Measurements from ENCODE around the gene ZBP1. TPM values are rescaled to one million over a fixed set of nuclear protein-coding genes. Genes with fewer than 3 reads are reported as not detected.
A peak's percentile ranks its signal among the peaks of the same experiment; 100 is the strongest.

Gene ZBP1
- total RNA-seq, 2 experiments from 2014 or later, result 39.0 to 40.1 TPM

DNA sequence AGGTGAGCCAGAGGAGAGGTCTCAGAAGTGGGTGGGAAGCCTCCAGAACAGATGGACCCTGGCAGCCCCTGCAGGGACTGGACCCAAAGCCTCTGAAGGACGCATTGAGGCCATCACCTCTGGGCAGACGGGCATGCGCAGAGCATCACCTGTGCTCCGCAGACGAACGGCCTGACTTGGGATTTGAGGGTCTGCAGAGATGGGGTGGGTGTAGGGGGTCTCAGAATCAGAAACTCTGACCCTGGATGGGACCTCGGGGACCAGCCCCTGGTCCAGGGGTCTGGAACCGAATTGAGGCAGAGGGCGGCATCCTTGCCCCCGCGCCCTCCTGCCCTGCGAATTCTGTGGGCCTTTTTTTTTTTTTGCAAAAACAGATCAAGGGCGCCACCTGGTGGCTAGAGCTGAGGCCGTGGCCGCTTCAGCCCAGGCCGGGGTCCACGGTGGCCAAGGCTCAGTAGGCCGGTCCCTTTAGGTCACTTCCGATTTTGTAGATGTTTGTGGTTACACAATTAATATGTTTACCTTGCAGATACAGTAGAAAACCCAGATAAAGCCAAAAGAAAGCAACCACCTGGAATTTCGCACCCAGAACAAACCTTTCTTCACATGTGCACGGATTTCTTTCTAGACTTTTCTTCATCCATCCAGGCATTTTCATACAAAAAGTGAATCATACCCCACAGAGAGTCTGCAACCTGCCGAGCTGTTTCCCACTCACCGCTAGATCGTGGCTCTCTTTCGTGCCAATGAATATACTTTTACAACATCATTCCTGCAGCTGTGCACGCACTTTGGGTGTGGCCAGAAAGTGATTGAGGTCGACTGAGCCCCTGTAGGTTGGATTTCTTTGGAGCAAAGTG is 25.9 kb downstream of the ZBP1 start:
- H3K4me3 Mint-ChIP-seq, result no peak overlapping the region
- ChIA-PET CTCF (interaction anchor here (0.7 to 1.8 kb wide), 14 partner anchors 12 to 626 kb away, joined by 3 to 7 read pairs (median 3); no protein-coding TSS in a partner anchor), POLR2A (no interaction called here)

DNA sequence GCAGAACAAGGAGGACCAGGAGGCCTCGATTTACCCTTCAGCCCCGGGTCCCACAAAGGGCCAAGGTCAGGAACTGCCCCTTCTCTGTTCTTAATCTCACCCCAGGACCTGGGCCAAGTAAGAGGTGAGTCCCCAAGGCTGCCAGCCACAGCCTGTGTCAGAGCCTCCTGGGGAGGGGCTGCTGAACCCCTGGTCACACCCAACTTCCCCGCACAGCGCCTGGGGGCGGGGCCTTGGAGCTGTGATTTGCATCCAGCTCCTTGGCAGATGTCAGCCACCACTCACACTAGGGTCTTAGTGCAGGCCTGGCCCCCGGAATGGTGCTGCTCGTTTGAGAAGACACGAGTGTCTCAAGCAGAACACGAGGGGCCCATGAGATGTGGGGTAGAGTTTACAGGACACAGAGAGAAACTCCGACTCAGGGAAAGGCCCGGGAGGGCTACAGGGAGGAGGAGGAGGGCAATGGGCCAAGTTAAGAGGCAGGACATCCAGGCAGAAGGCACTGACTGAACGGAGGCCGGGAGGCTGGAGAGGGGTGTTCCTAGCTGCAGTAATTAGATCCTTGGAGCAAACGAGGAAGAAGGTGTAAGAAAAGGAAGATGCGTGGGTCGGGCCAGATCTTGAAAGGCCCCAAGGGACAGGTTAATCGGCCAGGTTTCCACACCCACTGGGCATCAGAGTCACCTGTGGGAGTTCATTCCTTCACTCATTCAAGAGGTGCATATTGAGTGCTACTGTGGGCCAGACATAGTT is 26.9 kb downstream of the ZBP1 start:
- H3K4me3 ChIP-seq (ENCODE audit: low read length), result no peak overlapping the region

More for the DNA sequence above, 25.9 kb downstream of the ZBP1 start:
- ATAC-seq (ENCODE audit: poor library complexity), result peak; percentile 52
- Mint-ChIP-seq H3K27me3 (peaks cover 5% of the 10 kb centered on the region), H3K4me1 (ENCODE audit: low read depth) (no peaks in the 10 kb centered on the region), H3K36me3 (ENCODE audit: low read depth) (no peaks in the 10 kb centered on the region), H3K9me3 (no peaks in the 10 kb centered on the region), H3K27ac (no peak overlapping the region)
- TF ChIP-seq, protein P1, sequence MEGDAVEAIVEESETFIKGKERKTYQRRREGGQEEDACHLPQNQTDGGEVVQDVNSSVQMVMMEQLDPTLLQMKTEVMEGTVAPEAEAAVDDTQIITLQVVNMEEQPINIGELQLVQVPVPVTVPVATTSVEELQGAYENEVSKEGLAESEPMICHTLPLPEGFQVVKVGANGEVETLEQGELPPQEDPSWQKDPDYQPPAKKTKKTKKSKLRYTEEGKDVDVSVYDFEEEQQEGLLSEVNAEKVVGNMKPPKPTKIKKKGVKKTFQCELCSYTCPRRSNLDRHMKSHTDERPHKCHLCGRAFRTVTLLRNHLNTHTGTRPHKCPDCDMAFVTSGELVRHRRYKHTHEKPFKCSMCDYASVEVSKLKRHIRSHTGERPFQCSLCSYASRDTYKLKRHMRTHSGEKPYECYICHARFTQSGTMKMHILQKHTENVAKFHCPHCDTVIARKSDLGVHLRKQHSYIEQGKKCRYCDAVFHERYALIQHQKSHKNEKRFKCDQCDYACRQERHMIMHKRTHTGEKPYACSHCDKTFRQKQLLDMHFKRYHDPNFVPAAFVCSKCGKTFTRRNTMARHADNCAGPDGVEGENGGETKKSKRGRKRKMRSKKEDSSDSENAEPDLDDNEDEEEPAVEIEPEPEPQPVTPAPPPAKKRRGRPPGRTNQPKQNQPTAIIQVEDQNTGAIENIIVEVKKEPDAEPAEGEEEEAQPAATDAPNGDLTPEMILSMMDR (IDR thresholded peaks at IDR 0.05), result peak; percentile 93
- H3K27me3 ChIP-seq (ENCODE audit: control insufficient read depth in 1 of 2, insufficient read depth in 2 of 2, low read length in 2 of 2), result peaks cover 0 to 2% of the 10 kb centered on the region in 2 experiments
- no peaks in the 10 kb centered on the region for H3K9me3 ChIP-seq (ENCODE audit: control insufficient read depth in 1 of 2, insufficient read depth in 1 of 2, low read length in 2 of 2)
- peaks cover 12% of the 10 kb centered on the region for H3K4me1 ChIP-seq (ENCODE audit: insufficient read depth, low read length)
- peak; percentile 23 to 77 (median 44) for DNase-seq
- H3K27ac ChIP-seq (ENCODE audit: low read depth in 1 of 2, low read length in 2 of 2), result no peak overlapping the region
- intact Hi-C loops (cut with DNase I, micrococcal nuclease), result loop anchor here (1.0 to 5.0 kb wide), 8 partner anchors 77 to 1044 kb away; no protein-coding TSS in a partner anchor
- H3K4me3 ChIP-seq (ENCODE audit: low read length), result no peak overlapping the region
- H3K36me3 ChIP-seq (ENCODE audit: insufficient read depth, low read length), result no peaks in the 10 kb centered on the region

More for the DNA sequence above, 26.9 kb downstream of the ZBP1 start:
- TF ChIP-seq, protein P1 (IDR thresholded peaks at IDR 0.05), result no peak
- H3K4me1 Mint-ChIP-seq (ENCODE audit: low read depth), result no peaks in the 10 kb centered on the region
- ChIA-PET CTCF (no interaction called here), POLR2A (no interaction called here)
- H3K4me3 Mint-ChIP-seq, result no peak overlapping the region
- no peaks in the 10 kb centered on the region for H3K36me3 Mint-ChIP-seq (ENCODE audit: low read depth)
- Histone ChIP-seq H3K27ac (ENCODE audit: low read depth in 1 of 2, low read length in 2 of 2) (no peak overlapping the region), H3K27me3 (ENCODE audit: control insufficient read depth in 1 of 2, insufficient read depth in 2 of 2, low read length in 2 of 2) (peaks cover 0 to 2% of the 10 kb centered on the region in 2 experiments), H3K36me3 (ENCODE audit: insufficient read depth, low read length) (no peaks in the 10 kb centered on the region), H3K4me1 (ENCODE audit: insufficient read depth, low read length) (peaks cover 12% of the 10 kb centered on the region), H3K9me3 (ENCODE audit: control insufficient read depth in 1 of 2, insufficient read depth in 1 of 2, low read length in 2 of 2) (peaks cover 0 to 5% of the 10 kb centered on the region in 2 experiments)
- intact Hi-C loops (cut with DNase I, micrococcal nuclease), result loop anchor here (5.0 kb wide), 5 partner anchors 76 to 506 kb away; no protein-coding TSS in a partner anchor
- H3K9me3 Mint-ChIP-seq, result no peaks in the 10 kb centered on the region
- no peak overlapping the region for H3K27ac Mint-ChIP-seq
- H3K27me3 Mint-ChIP-seq, result peaks cover 5% of the 10 kb centered on the region
- ATAC-seq (ENCODE audit: poor library complexity), result no peak
- peak in 1 of 14 experiments; percentile 36 for DNase-seq

Measured in CD4-positive, alpha-beta T cell (primary cell).